Mesothelial cell of epicardium (in vitro differentiated cells): ENCODE data around the gene P2RY14. TPM values are rescaled to one million over a fixed set of nuclear protein-coding genes. Genes with fewer than 3 reads are reported as not detected.

Experiments used
- DNase-seq, 2 experiments: peaks; one replicate each; pipeline ENCODE4 v3.0.0; 2021; ENCODE audit warnings: low spot score in 2 of 2; ENCODE audit not compliant: unreplicated experiment in 2 of 2
- H3K27ac Mint-ChIP-seq: 2 replicates; pipeline ENCODE4 v1.8.0; 2021; ENCODE audit warnings: mixed read lengths
- H3K27me3 Mint-ChIP-seq: 2 replicates; pipeline ENCODE4 v1.8.0; 2021; ENCODE audit warnings: low read depth, mixed read lengths
- H3K36me3 Mint-ChIP-seq: 2 replicates; pipeline ENCODE4 v1.8.0; 2021; ENCODE audit warnings: mixed read lengths
- H3K4me1 Mint-ChIP-seq: 2 replicates; pipeline ENCODE4 v1.8.0; 2021; ENCODE audit warnings: mixed read lengths
- H3K4me3 Mint-ChIP-seq: 2 replicates; pipeline ENCODE4 v1.8.0; 2021; ENCODE audit warnings: mild to moderate bottlenecking, moderate library complexity, mixed read lengths
- H3K9me3 Mint-ChIP-seq: 2 replicates; pipeline ENCODE4 v1.8.0; 2021; ENCODE audit warnings: mixed read lengths
- total RNA-seq: library from RNA; stranded (reverse); gene quantifications from 3 replicates; pipeline ENCODE4 v1.2.1, GENCODE V29; 2021
- TF ChIP-seq, protein P1 (sequence below): fragments of 200-600 bp; sonication (generic); IDR thresholded peaks from one replicate; pipeline ENCODE4 v1.5.0; 2021; ENCODE audit warnings: antibody characterized with exemption; ENCODE audit not compliant: unreplicated experiment

P2RY14 gene
- total RNA-seq, 1 donor from 2014 or later, result not detected

DNA sequence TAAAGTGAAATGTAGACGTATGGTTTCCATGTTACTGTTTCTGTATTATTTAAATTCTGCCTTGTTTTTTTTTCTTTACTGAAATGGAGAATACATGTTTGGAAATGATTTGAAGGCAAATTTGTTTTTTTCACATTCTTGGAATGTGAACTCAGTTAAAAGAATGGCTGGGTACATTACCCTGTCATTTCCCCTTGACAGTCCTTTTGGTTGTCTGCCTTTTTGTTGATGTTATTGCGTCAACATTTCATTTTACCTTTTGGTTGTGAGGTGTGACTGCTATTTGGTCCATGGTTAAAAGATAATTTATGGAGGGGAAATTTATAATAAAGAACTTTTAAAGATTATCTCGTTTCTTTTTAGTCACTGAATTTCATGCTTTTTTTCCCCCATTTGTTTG is 72.1 kb downstream of the P2RY14 start:
- no peak for DNase-seq
- Mint-ChIP-seq H3K4me3 (no peak overlapping the region), H3K27me3 (no peaks in the 10 kb centered on the region), H3K27ac (no peak overlapping the region), H3K9me3 (no peaks in the 10 kb centered on the region), H3K4me1 (peaks cover 22% of the 10 kb centered on the region), H3K36me3 (no peaks in the 10 kb centered on the region)
- TF ChIP-seq, protein P1, sequence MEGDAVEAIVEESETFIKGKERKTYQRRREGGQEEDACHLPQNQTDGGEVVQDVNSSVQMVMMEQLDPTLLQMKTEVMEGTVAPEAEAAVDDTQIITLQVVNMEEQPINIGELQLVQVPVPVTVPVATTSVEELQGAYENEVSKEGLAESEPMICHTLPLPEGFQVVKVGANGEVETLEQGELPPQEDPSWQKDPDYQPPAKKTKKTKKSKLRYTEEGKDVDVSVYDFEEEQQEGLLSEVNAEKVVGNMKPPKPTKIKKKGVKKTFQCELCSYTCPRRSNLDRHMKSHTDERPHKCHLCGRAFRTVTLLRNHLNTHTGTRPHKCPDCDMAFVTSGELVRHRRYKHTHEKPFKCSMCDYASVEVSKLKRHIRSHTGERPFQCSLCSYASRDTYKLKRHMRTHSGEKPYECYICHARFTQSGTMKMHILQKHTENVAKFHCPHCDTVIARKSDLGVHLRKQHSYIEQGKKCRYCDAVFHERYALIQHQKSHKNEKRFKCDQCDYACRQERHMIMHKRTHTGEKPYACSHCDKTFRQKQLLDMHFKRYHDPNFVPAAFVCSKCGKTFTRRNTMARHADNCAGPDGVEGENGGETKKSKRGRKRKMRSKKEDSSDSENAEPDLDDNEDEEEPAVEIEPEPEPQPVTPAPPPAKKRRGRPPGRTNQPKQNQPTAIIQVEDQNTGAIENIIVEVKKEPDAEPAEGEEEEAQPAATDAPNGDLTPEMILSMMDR, result no peak

DNA sequence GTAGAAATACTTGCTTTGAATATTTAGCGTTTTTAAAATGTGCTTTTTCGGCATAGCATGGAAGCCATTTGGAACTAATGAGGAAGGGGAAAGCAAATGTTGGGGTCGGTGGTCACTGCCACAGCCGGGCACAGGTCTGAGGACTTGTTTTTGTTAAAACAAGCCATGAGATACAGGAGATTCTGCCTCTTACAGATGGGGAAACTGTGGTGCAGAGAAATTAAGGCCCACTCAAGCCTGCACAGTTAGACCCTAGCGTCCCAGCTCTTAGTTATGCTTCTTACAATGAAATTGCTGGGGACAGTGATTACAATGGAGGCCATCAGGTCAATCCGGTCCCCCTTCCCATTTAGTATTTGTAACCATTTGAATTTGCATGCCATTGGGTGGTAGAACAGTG is 72.9 kb downstream of the P2RY14 start:
- H3K27me3 Mint-ChIP-seq, result no peaks in the 10 kb centered on the region
- TF ChIP-seq, protein P1, result no peak
- DNase-seq, result no peak
- no peak overlapping the region for H3K4me3 Mint-ChIP-seq
- peaks cover 16% of the 10 kb centered on the region for H3K4me1 Mint-ChIP-seq
- no peak overlapping the region for H3K27ac Mint-ChIP-seq
- no peaks in the 10 kb centered on the region for H3K36me3 Mint-ChIP-seq
- no peaks in the 10 kb centered on the region for H3K9me3 Mint-ChIP-seq

DNA sequence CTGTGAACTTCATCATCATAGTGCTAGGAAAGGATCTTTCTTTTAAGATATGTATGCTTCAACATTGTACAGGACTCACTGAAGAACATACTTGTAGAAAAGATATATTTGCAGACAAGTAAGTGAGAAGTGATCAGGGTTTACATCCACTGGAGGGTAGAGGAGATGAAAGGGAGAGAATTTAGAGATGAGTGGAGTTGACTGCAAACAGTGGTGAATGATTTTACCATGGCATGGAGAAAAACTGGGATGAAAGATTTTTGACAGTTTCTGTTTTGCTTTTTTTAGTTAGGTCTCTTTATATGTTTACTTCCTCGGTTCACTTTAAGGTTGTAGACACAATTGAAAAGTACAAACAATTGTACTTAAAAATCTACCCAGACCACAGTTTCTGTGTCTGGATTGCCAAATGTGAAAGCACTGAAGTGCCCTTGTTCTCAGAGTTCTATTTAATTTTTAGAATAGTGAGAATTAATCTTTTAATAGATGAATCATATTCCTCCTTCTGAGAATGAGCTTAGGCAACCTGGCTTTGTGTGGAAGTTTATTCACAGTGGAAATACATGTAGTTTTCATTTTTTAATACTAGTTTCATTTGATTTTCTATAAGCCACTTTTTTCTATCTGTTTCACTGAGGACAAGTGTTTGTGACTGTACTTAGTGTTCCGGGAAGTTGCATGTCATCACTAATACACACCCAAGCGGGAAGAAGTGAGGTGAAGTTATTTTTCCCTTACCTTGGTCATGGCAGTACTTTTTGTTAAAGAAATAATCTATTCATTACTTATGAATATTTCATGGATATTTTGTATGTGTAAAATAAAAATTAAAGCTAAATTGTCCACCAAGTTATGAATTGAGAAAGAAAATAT is 73.6 kb downstream of the P2RY14 start:
- Mint-ChIP-seq H3K9me3 (no peaks in the 10 kb centered on the region), H3K4me1 (peaks cover 12% of the 10 kb centered on the region), H3K36me3 (no peaks in the 10 kb centered on the region), H3K4me3 (no peak overlapping the region), H3K27me3 (no peaks in the 10 kb centered on the region), H3K27ac (no peak overlapping the region)
- no peak for DNase-seq
- TF ChIP-seq, protein P1, result no peak

DNA sequence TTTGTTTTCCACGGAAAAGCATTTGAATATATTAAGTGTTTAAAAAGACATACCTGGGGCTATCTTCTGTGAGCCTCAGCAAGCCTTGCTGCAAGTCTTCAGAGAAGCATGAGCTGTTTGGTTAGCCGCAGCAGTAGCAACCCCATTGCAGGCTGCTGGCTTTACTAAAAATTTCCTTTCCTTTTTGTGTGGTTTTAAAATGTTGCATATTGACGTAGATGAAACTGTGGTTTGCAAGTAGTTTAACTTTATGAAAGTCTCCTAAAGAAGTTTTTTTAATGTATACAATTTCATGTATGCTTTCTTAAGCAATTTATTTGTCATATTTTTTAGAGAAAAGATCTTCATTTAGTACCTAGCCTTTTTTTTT is 75.3 kb downstream of the P2RY14 start, which contains the start of gene GPR171:
Gene GPR171, minus strand, starts transcription at position 166 of the 370 bp plus-strand sequence. CDS start 3,830 bp downstream, outside the sequence.
- Mint-ChIP-seq H3K36me3 (no peaks in the 10 kb centered on the region), H3K4me3 (no peak within 1 kb of the TSS), H3K27me3 (no peaks in the 10 kb centered on the region), H3K9me3 (no peaks in the 10 kb centered on the region), H3K27ac (no peak within 1 kb of the TSS), H3K4me1 (peaks cover under 1% of the 10 kb centered on the region)
- DNase-seq, result no peak
- TF ChIP-seq, protein P1, result no peak

DNA sequence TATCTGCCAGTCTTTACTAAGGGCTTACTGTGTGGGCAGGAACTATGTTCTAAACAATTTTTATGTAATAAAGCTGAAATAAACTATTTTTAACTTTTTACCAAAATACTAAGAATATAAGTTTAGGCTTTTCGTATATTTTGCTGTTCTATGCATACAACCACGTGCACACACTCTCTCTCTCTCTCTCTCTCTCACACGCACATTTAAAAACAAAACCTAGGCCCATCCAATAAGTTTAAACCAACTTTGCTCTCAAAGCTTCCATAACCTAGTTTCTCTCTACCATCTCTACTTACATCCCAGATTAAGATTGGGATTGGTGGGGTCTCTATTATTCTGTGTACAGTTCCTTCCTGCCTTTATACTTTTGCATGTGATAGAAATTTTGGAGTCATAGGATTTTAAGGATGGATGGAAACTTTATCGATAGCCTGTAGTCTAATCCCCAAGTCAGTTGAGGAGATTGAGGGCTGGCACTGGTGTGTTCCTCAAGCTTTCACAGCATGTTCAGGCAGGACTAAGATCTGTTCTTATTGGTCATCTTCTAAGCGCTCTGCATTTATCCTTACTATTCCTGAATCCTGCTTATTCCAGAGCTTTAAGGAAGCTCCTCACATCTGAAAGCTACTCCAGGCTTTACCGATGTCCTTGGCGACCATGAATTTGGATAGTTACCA is 77.2 kb downstream of the P2RY14 start:
- DNase-seq, result no peak
- TF ChIP-seq, protein P1, result no peak

More for the DNA sequence above, 77.2 kb downstream of the P2RY14 start:
- no peak overlapping the region for H3K4me3 Mint-ChIP-seq
- no peaks in the 10 kb centered on the region for H3K36me3 Mint-ChIP-seq
- no peaks in the 10 kb centered on the region for H3K27me3 Mint-ChIP-seq
- H3K4me1 Mint-ChIP-seq, result peaks cover 1% of the 10 kb centered on the region
- H3K9me3 Mint-ChIP-seq, result no peaks in the 10 kb centered on the region
- no peak overlapping the region for H3K27ac Mint-ChIP-seq
